ENCODE measurements around the gene DPH1.

- TF ChIP-seq, protein P1, sequence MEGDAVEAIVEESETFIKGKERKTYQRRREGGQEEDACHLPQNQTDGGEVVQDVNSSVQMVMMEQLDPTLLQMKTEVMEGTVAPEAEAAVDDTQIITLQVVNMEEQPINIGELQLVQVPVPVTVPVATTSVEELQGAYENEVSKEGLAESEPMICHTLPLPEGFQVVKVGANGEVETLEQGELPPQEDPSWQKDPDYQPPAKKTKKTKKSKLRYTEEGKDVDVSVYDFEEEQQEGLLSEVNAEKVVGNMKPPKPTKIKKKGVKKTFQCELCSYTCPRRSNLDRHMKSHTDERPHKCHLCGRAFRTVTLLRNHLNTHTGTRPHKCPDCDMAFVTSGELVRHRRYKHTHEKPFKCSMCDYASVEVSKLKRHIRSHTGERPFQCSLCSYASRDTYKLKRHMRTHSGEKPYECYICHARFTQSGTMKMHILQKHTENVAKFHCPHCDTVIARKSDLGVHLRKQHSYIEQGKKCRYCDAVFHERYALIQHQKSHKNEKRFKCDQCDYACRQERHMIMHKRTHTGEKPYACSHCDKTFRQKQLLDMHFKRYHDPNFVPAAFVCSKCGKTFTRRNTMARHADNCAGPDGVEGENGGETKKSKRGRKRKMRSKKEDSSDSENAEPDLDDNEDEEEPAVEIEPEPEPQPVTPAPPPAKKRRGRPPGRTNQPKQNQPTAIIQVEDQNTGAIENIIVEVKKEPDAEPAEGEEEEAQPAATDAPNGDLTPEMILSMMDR (IDR thresholded peaks at IDR 0.05): no peak
- no peak for TF ChIP-seq POLR2A (IDR thresholded peaks at IDR 0.05)
Measured at GRCh38 chr17:1992541-1992940, 37.4 kb upstream of the DPH1 start.
